GM12878 (cell line): ENCODE measurements around the gene MYO7B. TPM values are rescaled to one million over a fixed set of nuclear protein-coding genes. Genes with fewer than 3 reads are reported as not detected.

Experiments
- ATAC-seq: fragments of 200-7000 bp; cut with Tn5 transposase; 3 replicates; pipeline ENCODE4 v1.9.1; 2020; ENCODE audit warnings: mild to moderate bottlenecking, moderate library complexity
- BruUV-seq: library from RNA; stranded (reverse); fragments of 400-500 nt; replicated peaks from 2 replicates; lab custom pipeline; 2021; lab: Mats Ljungman, UMichigan
- CTCF ChIA-PET: fragments of 300-600 bp; sonication (Branson Sonifier 250); formaldehyde crosslinking; extraction: SDS; loops from one replicate; lab custom pipeline; 2021; ENCODE audit warnings: inconsistent platforms; lab: Yijun Ruan, JAX
- POLR2A ChIA-PET: fragments of 350-600 bp; formaldehyde crosslinking; extraction: SDS; loops from one replicate; lab custom pipeline; 2021; ENCODE audit warnings: inconsistent platforms; lab: Charles Lee
- RAD21 ChIA-PET: fragments of 300-600 bp; sonication (Branson Sonifier 250); formaldehyde crosslinking; loops from one replicate; lab custom pipeline; 2023; ENCODE audit warnings: antibody characterized with exemption; ENCODE audit not compliant: unreplicated experiment; lab: Charles Lee
- SMC1A ChIA-PET: fragments of 300-600 bp; sonication (Branson Sonifier 250); formaldehyde crosslinking; loops from one replicate; lab custom pipeline; 2023; ENCODE audit not compliant: unreplicated experiment, uncharacterized antibody; lab: Charles Lee
- DNase-seq: peaks from one replicate; pipeline ENCODE4 v3.0.0-alpha.2; 2011; ENCODE audit warnings: low read depth, low spot score
- FAIRE-seq: peaks from 3 replicates; lab custom pipeline; 2011; peaks lifted over from hg19 to GRCh38; lab: Jason Lieb, UNC
- H2AFZ ChIP-seq: 2 replicates; pipeline ENCODE4 v1.6.0; 2011; ENCODE audit warnings: low read depth, low read length, control low read depth; ENCODE audit not compliant: control insufficient read depth
- H3K27ac ChIP-seq: 2 replicates; pipeline ENCODE4 v1.5.1; 2011; ENCODE audit warnings: control low read depth; ENCODE audit not compliant: control insufficient read depth, insufficient read depth
- H3K27me3 ChIP-seq, 2 experiments: replicated peaks in 1 of 2; 2 replicates each; pipeline versions ENCODE4 v1.6.0 to v1.6.1; 2011; ENCODE audit warnings: low read length in 1 of 2; ENCODE audit not compliant: control insufficient read depth in 2 of 2, insufficient read depth in 2 of 2
- H3K36me3 ChIP-seq, 2 experiments: 2 replicates each; pipeline ENCODE4 v1.5.1; 2011; ENCODE audit warnings: low read length in 1 of 2; ENCODE audit not compliant: control insufficient read depth in 2 of 2, insufficient read depth in 2 of 2
- H3K4me1 ChIP-seq: 2 replicates; pipeline ENCODE4 v1.6.1; 2011; ENCODE audit warnings: mild to moderate bottlenecking, low read length, moderate library complexity, mixed read lengths; ENCODE audit not compliant: control insufficient read depth, insufficient read depth
- H3K4me2 ChIP-seq: 2 replicates; pipeline ENCODE4 v1.6.0; 2011; ENCODE audit warnings: control low read depth; ENCODE audit not compliant: control insufficient read depth, insufficient read depth
- H3K4me3 ChIP-seq: fragments of 200-600 bp; sonication (generic); 2 replicates; pipeline ENCODE4 v1.5.1; 2016
- H3K79me2 ChIP-seq: 2 replicates; pipeline ENCODE4 v1.6.0; 2011; ENCODE audit warnings: low read length; ENCODE audit not compliant: control insufficient read depth, insufficient read depth
- H3K9ac ChIP-seq: 2 replicates; pipeline ENCODE4 v1.8.0; 2011; ENCODE audit warnings: low read length, control low read depth, mixed read lengths; ENCODE audit not compliant: control insufficient read depth, insufficient read depth
- H3K9me3 ChIP-seq: replicated peaks from 3 replicates; pipeline ENCODE4 v1.5.1; 2011; ENCODE audit warnings: mild to moderate bottlenecking, low read length; ENCODE audit not compliant: control insufficient read depth, insufficient read depth
- H4K20me1 ChIP-seq: 2 replicates; pipeline ENCODE4 v1.6.0; 2011; ENCODE audit not compliant: control insufficient read depth, insufficient read depth
- MLLT1 ChIP-seq: fragments of 450-650 bp; IDR thresholded peaks from 2 replicates; pipeline ENCODE4 v1.6.1; 2016; ENCODE audit warnings: mild to moderate bottlenecking
- MYB ChIP-seq: fragments of 150-350 bp; IDR thresholded peaks from 2 replicates; pipeline ENCODE4 v1.6.1; 2014; ENCODE audit warnings: mild to moderate bottlenecking, low read depth, low read length, borderline replicate concordance
- RCOR1 ChIP-seq: conservative IDR thresholded peaks from 2 replicates; pipeline ENCODE4 v1.6.1; 2012; ENCODE audit warnings: low read depth, low read length, improper control_type of control experiment
- RELA ChIP-seq: fragments of 450-650 bp; IDR thresholded peaks from 2 replicates; pipeline ENCODE4 v1.8.0; 2014; ENCODE audit warnings: borderline replicate concordance; ENCODE audit not compliant: partially characterized antibody
- SMARCA5 ChIP-seq: fragments of 450-650 bp; IDR thresholded peaks from 2 replicates; pipeline ENCODE4 v1.6.1; 2017; ENCODE audit warnings: mild to moderate bottlenecking
- SREBF2 ChIP-seq: IDR thresholded peaks from 2 replicates; pipeline ENCODE4 v1.6.1; 2012; ENCODE audit warnings: mild to moderate bottlenecking, low read length
- SRF ChIP-seq, 2 experiments: IDR thresholded peaks; 2 replicates each; pipeline ENCODE4 v1.6.1; 2011; ENCODE audit warnings: low read depth in 2 of 2, low read length in 2 of 2, mild to moderate bottlenecking in 1 of 2, moderate library complexity in 1 of 2
- SUPT20H ChIP-seq: IDR thresholded peaks from 2 replicates; pipeline ENCODE4 v1.6.1; 2011; ENCODE audit warnings: low read depth, mild to moderate bottlenecking, low read length, moderate library complexity, borderline replicate concordance; ENCODE audit not compliant: control insufficient read depth
- TCF12 ChIP-seq: IDR thresholded peaks from 2 replicates; pipeline ENCODE4 v1.6.1; 2011; ENCODE audit warnings: low read depth, mild to moderate bottlenecking, low read length
- ZBED1 ChIP-seq: IDR thresholded peaks from 2 replicates; pipeline ENCODE4 v1.6.1; 2016; ENCODE audit warnings: borderline replicate concordance
- ZNF24 ChIP-seq: fragments of 450-650 bp; IDR thresholded peaks from 2 replicates; pipeline ENCODE4 v1.6.1; 2017; ENCODE audit warnings: antibody characterized with exemption, mild to moderate bottlenecking
- ZSCAN29 ChIP-seq: fragments of 450-650 bp; IDR thresholded peaks from 2 replicates; pipeline ENCODE4 v1.6.1; 2017; ENCODE audit warnings: mild to moderate bottlenecking, moderate library complexity
- WGBS: methylation state at CpG from one replicate; pipeline ENCODE4 v1.1.6; 2016; ENCODE audit warnings: low lambda C conversion rate; ENCODE audit not compliant: insufficient replicate concordance, insufficient coverage; ENCODE audit errors: missing lambda C conversion rate; 5-methylcytosine and 5-hydroxymethylcytosine counted together
- in situ Hi-C: fragments of 300-500 bp; cut with MboI; formaldehyde crosslinking; loops from 9 replicates; pipeline ENCODE4 v1.14.3; 2018; ENCODE audit warnings: mixed read lengths
- intact Hi-C: fragments of 100-400 bp; cut with micrococcal nuclease; formaldehyde crosslinking; loops from one replicate; pipeline ENCODE4 v1.14.2; 2022; ENCODE audit not compliant: unreplicated experiment
- polyA plus RNA-seq, 11 experiments: library from polyadenylated mRNA; depleted of rRNA in 4 of 11; unstranded in 6 of 11; stranded (reverse) in 5 of 11; fragments of >200 nt; fragmentation: Nextera tagmentation in 4 of 11; fragmentation: Illumina TruSeq in 1 of 11; extraction: Ambion mirVana in 4 of 11; extraction: Trizol in 1 of 11; gene quantifications; 1 replicate in 1 of 11; 2 replicates in 10 of 11; pipeline versions ENCODE4 v1.2.1 to v1.2.3, GENCODE V29; 2011 to 2016; ENCODE audit warnings: inconsistent platforms in 2 of 11, missing spikeins in 2 of 11, low read depth in 1 of 11
- total RNA-seq, 4 experiments: library from RNA; depleted of rRNA in 3 of 4; stranded (reverse); fragments of >200 nt in 3 of 4; fragmentation: Illumina TruSeq in 1 of 4; extraction: Trizol in 1 of 4; gene quantifications; 2 replicates each; pipeline versions ENCODE4 v1.2.1 to v1.2.3, GENCODE V29; 2013 to 2021
- TF ChIP-seq, protein P1 (sequence below): IDR thresholded peaks from 2 replicates; pipeline ENCODE4 v1.6.1; 2012; ENCODE audit warnings: improper control_type of control experiment, low read depth, low read length; ENCODE audit not compliant: insufficient replicate concordance
- TF ChIP-seq, protein P2 (sequence below): fragments of 450-650 bp; IDR thresholded peaks from 2 replicates; pipeline ENCODE4 v1.6.1; 2017; ENCODE audit warnings: mild to moderate bottlenecking, moderate library complexity

The MYO7B gene
- total and polyA plus RNA-seq, 10 of the 15 experiments (the other 5 are each of a cell fraction or from before 2014, with no cell fraction given), result 0.08 to 4.8 (median 1.2) TPM

GRCh38 chr2:127586746-127587295 is 51.3 kb downstream of the MYO7B start:
- BruUV-seq, result no TSS peak
- DNase-seq (no peak), ATAC-seq (no peak), FAIRE-seq (no peak)
- 25% methylated on average over 4 of the region's 4 CpGs for WGBS
- H3K9me3 ChIP-seq, result no peaks in the 10 kb centered on the region
- H3K4me1 ChIP-seq, result no peaks in the 10 kb centered on the region
- no peaks in the 10 kb centered on the region for H3K36me3 ChIP-seq
- no peak overlapping the region for H2AFZ ChIP-seq
- H3K27ac ChIP-seq, result no peak overlapping the region
- CTCF ChIA-PET, result no interaction called here
- H3K4me3 ChIP-seq, result no peak overlapping the region
- H3K27me3 ChIP-seq, result no peaks in the 10 kb centered on the region
- intact Hi-C loops (no loop called here), in situ Hi-C loops (no loop called here)
- no peak overlapping the region for H3K4me2 ChIP-seq
- SMC1A ChIA-PET, result interaction anchor here (1.4 kb wide), 1 partner anchor 13 kb away, joined by 4 read pairs; no protein-coding TSS in a partner anchor
- H4K20me1 ChIP-seq, result no peaks in the 10 kb centered on the region
- H3K79me2 ChIP-seq, result no peaks in the 10 kb centered on the region
- RAD21 ChIA-PET, result no interaction called here
- no peak overlapping the region for H3K9ac ChIP-seq
- POLR2A ChIA-PET, result no interaction called here
- TF ChIP-seq, protein P1, sequence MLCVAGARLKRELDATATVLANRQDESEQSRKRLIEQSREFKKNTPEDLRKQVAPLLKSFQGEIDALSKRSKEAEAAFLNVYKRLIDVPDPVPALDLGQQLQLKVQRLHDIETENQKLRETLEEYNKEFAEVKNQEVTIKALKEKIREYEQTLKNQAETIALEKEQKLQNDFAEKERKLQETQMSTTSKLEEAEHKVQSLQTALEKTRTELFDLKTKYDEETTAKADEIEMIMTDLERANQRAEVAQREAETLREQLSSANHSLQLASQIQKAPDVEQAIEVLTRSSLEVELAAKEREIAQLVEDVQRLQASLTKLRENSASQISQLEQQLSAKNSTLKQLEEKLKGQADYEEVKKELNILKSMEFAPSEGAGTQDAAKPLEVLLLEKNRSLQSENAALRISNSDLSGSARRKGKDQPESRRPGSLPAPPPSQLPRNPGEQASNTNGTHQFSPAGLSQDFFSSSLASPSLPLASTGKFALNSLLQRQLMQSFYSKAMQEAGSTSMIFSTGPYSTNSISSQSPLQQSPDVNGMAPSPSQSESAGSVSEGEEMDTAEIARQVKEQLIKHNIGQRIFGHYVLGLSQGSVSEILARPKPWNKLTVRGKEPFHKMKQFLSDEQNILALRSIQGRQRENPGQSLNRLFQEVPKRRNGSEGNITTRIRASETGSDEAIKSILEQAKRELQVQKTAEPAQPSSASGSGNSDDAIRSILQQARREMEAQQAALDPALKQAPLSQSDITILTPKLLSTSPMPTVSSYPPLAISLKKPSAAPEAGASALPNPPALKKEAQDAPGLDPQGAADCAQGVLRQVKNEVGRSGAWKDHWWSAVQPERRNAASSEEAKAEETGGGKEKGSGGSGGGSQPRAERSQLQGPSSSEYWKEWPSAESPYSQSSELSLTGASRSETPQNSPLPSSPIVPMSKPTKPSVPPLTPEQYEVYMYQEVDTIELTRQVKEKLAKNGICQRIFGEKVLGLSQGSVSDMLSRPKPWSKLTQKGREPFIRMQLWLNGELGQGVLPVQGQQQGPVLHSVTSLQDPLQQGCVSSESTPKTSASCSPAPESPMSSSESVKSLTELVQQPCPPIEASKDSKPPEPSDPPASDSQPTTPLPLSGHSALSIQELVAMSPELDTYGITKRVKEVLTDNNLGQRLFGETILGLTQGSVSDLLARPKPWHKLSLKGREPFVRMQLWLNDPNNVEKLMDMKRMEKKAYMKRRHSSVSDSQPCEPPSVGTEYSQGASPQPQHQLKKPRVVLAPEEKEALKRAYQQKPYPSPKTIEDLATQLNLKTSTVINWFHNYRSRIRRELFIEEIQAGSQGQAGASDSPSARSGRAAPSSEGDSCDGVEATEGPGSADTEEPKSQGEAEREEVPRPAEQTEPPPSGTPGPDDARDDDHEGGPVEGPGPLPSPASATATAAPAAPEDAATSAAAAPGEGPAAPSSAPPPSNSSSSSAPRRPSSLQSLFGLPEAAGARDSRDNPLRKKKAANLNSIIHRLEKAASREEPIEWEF, result no peak
- no peak for TF ChIP-seq TCF12
- TF ChIP-seq RCOR1, result no peak
- no peak for TF ChIP-seq SRF (IDR thresholded peaks at IDR 0.05; ENCODE audit: low read depth in 2 of 2, low read length in 2 of 2)
- TF ChIP-seq, protein P2, sequence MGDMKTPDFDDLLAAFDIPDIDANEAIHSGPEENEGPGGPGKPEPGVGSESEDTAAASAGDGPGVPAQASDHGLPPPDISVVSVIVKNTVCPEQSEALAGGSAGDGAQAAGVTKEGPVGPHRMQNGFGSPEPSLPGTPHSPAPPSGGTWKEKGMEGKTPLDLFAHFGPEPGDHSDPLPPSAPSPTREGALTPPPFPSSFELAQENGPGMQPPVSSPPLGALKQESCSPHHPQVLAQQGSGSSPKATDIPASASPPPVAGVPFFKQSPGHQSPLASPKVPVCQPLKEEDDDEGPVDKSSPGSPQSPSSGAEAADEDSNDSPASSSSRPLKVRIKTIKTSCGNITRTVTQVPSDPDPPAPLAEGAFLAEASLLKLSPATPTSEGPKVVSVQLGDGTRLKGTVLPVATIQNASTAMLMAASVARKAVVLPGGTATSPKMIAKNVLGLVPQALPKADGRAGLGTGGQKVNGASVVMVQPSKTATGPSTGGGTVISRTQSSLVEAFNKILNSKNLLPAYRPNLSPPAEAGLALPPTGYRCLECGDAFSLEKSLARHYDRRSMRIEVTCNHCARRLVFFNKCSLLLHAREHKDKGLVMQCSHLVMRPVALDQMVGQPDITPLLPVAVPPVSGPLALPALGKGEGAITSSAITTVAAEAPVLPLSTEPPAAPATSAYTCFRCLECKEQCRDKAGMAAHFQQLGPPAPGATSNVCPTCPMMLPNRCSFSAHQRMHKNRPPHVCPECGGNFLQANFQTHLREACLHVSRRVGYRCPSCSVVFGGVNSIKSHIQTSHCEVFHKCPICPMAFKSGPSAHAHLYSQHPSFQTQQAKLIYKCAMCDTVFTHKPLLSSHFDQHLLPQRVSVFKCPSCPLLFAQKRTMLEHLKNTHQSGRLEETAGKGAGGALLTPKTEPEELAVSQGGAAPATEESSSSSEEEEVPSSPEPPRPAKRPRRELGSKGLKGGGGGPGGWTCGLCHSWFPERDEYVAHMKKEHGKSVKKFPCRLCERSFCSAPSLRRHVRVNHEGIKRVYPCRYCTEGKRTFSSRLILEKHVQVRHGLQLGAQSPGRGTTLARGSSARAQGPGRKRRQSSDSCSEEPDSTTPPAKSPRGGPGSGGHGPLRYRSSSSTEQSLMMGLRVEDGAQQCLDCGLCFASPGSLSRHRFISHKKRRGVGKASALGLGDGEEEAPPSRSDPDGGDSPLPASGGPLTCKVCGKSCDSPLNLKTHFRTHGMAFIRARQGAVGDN, result no peak
- TF ChIP-seq ZBED1, result no peak
- TF ChIP-seq SREBF2, result no peak
- TF ChIP-seq ZSCAN29, result no peak
- TF ChIP-seq ZNF24, result no peak
- no peak for TF ChIP-seq SUPT20H
- TF ChIP-seq SMARCA5, result no peak
- TF ChIP-seq MLLT1, result no peak
- no peak for TF ChIP-seq MYB
- TF ChIP-seq RELA, result no peak
- TF ChIP-seq, all 136 proteins: peak for 0
